ENCODE data around the gene VPS13C.

Gene VPS13C

DNA sequence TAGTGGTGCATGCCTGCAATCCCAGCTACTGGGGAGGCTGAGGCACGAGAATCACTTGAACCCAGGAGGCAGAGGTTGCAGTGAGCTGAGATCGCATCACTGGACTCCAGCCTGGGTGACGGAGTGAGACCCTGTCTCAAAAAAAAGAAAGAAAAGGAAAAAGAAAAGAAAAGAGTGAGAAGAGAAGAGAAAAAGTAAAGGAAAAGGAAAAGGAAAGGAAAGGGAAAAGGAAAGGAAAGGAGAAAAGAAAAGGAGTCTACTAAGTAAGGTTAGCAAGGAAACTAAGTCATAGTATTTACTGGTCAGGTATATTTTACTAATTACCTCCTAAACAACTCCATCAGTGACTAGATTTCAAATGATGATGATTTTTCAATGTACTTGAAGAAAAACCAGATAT lies 198.3 kb downstream of the VPS13C start:
- TF ChIP-seq, protein P1, sequence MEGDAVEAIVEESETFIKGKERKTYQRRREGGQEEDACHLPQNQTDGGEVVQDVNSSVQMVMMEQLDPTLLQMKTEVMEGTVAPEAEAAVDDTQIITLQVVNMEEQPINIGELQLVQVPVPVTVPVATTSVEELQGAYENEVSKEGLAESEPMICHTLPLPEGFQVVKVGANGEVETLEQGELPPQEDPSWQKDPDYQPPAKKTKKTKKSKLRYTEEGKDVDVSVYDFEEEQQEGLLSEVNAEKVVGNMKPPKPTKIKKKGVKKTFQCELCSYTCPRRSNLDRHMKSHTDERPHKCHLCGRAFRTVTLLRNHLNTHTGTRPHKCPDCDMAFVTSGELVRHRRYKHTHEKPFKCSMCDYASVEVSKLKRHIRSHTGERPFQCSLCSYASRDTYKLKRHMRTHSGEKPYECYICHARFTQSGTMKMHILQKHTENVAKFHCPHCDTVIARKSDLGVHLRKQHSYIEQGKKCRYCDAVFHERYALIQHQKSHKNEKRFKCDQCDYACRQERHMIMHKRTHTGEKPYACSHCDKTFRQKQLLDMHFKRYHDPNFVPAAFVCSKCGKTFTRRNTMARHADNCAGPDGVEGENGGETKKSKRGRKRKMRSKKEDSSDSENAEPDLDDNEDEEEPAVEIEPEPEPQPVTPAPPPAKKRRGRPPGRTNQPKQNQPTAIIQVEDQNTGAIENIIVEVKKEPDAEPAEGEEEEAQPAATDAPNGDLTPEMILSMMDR (IDR thresholded peaks at IDR 0.05; ENCODE audit: borderline replicate concordance, control extremely low read depth, extremely low read depth, insufficient read depth, missing control alignments), result no peak
- DNase-seq (ENCODE audit: low spot score), result no peak
- in situ Hi-C loops (cut with MboI; ENCODE audit: low sequenced_read_pairs, unreplicated experiment), result no loop called here

DNA sequence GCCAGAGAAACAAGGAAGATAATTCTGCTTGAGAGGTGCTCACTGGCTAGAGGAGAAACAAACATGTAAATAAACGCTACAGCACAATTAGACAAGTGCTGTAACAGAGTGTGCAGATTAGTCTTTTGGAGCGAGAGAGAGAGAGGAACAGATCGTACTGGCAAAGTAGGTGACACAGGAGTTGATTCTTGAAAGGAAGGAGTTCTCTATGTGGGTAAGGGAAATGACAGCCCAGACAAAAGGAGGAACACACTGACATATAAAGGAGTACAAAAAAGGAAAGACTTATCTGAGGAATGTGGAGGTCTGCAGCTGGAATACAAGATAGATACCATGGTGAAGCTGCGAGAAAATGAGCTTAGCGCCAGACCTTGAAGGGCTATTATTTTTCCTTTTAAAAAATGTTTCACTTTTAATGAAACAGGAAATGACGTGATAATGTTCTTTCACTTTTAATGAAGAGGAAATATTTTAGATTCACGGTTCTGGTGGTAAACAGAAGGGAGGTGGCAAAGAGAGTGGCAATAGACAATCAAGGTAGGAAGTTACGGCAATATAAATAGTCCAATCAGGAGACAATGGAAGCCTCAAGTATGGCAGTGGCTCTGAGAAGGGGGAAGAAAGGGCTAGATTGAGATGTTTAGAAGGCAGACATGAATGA lies 202.9 kb downstream of the VPS13C start:
- DNase-seq (ENCODE audit: low spot score), result no peak
- TF ChIP-seq, protein P1 (IDR thresholded peaks at IDR 0.05; ENCODE audit: borderline replicate concordance, control extremely low read depth, extremely low read depth, insufficient read depth, missing control alignments), result no peak
- in situ Hi-C loops (cut with MboI; ENCODE audit: low sequenced_read_pairs, unreplicated experiment), result no loop called here

DNA sequence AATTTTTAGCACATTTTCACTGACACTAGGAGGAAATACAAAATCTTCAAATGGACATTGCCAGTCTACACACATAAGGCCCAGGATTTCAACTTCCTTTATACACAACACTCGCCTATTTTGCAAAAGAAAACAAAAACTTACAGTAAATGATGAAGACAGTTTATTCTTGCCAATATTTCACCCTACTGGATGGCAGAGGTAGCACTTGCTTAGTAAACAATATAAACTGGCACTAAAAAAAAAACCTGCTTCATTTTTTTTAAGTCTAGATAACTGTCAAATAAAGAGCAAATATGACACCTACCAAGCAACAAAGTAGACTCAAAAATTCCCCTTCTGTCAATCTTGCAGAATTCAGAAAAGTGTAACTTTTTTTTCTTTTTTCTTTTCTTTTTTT lies 204.0 kb downstream of the VPS13C start:
- in situ Hi-C loops (cut with MboI; ENCODE audit: low sequenced_read_pairs, unreplicated experiment), result no loop called here

DNA sequence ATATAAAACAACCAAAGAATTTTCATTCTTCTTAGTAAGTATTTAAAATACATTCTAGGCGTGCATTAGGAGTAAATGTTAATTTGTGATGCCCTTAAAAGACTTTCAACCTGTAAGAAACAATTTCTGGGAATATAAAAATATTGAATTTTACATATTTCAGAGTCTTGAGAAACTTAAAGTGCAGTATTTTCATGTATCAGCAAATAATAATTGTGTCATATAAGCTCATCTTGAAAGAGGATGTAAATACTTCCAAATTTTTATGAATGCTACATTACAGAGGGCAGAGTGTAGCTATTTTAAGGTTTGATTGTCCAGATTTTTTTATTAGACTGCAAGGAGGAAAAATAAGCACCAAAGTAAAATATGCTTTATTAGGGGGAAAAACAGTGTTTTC lies 207.1 kb downstream of the VPS13C start:
- DNase-seq (ENCODE audit: low spot score), result no peak
- in situ Hi-C loops (cut with MboI; ENCODE audit: low sequenced_read_pairs, unreplicated experiment), result no loop called here
- TF ChIP-seq, protein P1 (IDR thresholded peaks at IDR 0.05; ENCODE audit: borderline replicate concordance, control extremely low read depth, extremely low read depth, insufficient read depth, missing control alignments), result no peak

More for the DNA sequence above, 204.0 kb downstream of the VPS13C start:
- DNase-seq (ENCODE audit: low spot score), result no peak
- TF ChIP-seq, protein P1 (IDR thresholded peaks at IDR 0.05; ENCODE audit: borderline replicate concordance, control extremely low read depth, extremely low read depth, insufficient read depth, missing control alignments), result no peak

DNA sequence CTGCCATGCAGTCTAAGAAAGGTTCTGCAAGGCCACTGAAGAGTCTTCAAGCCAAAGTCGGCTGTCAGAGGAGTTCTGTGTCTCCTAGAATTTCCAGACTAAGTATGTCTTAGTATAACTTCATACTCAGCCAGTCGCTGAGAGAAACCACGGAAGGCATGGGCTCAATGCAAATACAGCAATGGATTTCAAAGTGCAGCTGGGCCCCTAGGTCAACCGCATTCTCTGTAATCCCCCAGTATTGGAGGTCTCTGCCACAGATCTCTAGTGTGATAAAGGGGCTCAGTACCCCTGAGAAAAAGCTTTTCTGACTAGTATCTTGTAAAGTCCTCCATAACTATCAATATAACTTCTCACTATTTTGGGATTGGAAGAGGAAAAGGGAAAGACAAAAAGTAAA lies 208.3 kb downstream of the VPS13C start:
- in situ Hi-C loops (cut with MboI; ENCODE audit: low sequenced_read_pairs, unreplicated experiment), result no loop called here
- TF ChIP-seq, protein P1 (IDR thresholded peaks at IDR 0.05; ENCODE audit: borderline replicate concordance, control extremely low read depth, extremely low read depth, insufficient read depth, missing control alignments), result no peak
- no peak for DNase-seq (ENCODE audit: low spot score)

DNA sequence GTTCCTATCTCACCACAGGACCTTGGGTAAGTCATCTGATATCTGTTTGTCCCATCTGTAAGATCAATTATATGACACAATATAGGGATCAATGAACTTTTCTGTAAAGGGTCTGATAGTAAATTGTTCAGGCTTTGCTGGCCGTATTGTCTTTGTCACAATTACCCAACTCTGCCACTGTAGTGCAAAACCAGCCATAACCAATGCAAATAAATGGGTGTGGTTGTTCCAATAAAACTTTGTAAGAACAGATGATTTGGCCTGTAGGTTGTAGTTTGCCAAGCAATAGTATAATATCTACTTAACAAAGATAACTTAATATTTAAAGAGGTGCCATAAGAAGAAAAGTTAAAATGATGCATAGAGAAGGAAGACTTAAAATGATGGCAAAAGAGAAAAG lies 210.8 kb downstream of the VPS13C start:
- in situ Hi-C loops (cut with MboI; ENCODE audit: low sequenced_read_pairs, unreplicated experiment), result loop anchor here (25.0 kb wide), 2 partner anchors 687 to 1262 kb away; no protein-coding TSS in a partner anchor
- TF ChIP-seq, protein P1 (IDR thresholded peaks at IDR 0.05; ENCODE audit: borderline replicate concordance, control extremely low read depth, extremely low read depth, insufficient read depth, missing control alignments), result no peak
- DNase-seq (ENCODE audit: low spot score), result no peak
